Activated CD8-positive, alpha-beta memory T cell treated with anti-CD3 and anti-CD28 coated beads for 24 hours (primary cell): ENCODE results near the gene DAGLA.
"Not testable (repeated sequence)": the region's sequence is repeated elsewhere in the genome, so short reads cannot be mapped to it uniquely, and the experiment has no call there.

Experiments
- DNase-seq: peaks from one replicate; pipeline ENCODE4 v3.0.0-alpha.2; 2020

Gene DAGLA

GRCh38 chr11:61679893-61680621, at the start of gene DAGLA:
TSS of gene DAGLA (plus strand) at chr11:61680391. CDS start at chr11:61720156, 39,765 bp downstream.
- peak; percentile 96 for DNase-seq

GRCh38 chr11:61632096-61632495, 48.1 kb upstream of the DAGLA start:
- DNase-seq = no peak

GRCh38 chr11:61635304-61635703, 44.9 kb upstream of the DAGLA start:
- no peak for DNase-seq

DNA sequence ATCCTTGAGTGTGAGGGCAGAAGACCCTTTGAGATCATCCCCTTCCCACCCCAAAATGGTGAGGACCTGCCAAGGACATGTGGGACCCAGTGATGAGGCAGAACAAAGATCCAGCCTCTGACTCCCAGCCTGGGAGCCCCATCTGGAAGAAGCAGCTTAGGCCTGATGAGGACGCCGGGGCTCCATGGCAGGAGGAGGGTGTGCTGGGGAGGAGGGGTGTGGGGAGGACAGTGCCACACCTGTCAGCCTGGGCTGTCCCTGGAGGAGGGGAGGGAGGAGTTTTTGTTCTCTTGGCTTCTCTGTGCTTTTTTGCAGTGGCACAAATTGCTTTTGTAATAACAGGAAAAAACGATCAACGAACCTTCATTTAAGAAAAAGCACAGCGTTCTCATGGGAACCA, 44.4 kb upstream of the DAGLA start:
- DNase-seq = no peak

DNA sequence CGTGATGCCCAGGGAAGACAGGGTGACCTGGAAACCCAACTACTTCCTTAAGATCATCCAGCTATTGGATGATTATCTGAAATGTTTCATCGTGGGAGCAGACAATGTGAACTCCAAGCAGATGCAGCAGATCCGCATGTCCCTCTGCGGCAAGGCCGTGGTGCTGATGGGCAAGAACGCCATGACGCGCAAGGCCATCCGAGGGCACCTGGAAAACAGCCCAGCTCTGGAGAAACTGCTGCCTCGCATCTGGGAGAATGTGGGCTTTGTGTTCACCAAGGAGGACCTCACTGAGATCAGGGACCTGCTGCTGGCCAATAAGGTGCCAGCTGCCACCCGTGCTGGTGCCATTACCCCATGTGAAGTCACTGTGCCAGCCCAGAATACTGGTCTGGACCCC, 43.5 kb upstream of the DAGLA start:
- no peak for DNase-seq

DNA sequence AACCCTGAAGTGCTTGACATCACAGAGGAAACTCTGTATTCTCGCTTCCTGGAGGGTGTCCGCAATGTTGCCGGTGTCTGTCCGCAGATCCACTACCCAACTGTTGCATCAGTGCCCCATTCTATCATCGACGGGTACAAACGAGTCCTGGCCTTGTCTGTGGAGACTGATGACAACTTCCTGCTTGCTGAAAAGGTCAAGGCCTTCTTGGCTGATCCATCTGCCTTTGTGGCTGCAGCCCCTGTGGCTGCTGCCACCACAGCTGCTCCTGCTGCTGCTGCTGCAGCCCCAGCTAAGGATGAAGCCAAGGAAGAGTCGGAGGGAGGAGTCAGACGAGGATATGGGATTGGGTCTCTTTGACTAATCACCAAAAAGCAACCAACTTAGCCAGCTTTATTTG, 42.9 kb upstream of the DAGLA start:
- DNase-seq = no peak

DNA sequence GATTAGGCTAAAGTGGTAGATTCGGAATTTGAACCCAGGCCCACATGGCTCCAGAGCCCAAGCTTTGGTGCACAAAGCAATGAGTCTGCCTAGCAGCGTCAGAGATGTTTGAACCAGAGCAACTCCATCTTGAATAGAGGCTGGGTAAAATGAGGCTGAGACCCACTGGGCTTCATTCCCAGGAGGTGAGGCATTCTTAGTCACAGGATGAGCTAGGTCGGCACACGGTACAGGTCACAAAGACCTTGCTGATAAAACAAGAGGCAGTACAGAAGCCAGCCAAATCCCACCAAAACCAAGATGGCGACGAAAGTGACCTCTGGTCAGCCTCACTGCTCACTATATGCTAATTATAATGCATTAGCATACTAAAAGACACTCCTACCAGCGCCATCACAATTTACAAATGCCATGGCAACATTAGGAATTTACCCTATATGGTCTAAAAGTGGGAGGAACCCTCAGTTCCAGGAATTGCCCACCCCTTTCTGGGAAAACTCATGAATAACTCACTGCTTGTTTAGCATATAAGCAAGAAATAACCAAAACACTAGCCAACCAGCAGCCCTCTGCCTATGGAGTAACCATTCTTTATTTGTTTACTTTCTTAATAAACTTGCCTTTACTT, 40.3 kb upstream of the DAGLA start:
- DNase-seq = no peak

DNA sequence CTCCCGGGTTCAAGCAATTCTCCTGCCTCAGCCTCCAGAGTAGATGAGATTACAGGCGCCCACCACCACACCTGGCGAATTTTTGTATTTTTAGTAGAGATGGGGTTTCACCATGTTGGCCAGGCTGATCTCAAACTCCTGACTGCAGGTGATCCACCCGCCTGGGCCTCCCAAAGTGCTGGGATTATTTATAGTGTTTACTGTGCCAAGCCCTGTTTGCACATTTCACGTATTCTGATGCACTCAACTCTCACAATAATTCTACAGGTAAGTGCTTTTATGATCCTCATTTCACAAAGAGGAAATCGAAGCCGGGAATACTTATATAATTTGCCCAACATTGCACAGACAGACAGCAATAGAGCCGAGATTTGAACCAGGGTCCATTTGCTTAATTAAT, 38.0 kb upstream of the DAGLA start:
- DNase-seq = no peak

GRCh38 chr11:61645179-61645868, 34.9 kb upstream of the DAGLA start:
- DNase-seq = no peak

DNA sequence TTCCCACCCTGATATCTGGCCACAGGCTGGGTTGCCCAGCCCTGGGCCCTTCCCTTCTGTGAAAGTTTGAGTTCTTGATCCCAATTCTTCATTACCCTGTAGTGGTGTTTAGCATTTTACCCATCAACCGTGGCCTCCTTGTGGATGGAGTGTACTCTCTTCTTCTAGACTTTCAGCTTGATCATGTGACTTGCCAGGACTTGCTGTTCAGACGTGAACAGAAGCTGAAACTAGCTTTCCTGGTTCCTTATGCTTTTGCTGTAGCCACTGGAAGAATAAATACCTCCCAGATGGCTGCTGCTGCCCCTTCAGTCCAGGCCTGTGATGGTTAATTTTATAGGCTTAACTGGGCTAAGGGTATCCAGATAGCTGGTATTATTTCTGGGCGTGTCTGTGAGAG, 32.7 kb upstream of the DAGLA start:
- DNase-seq = no peak

DNA sequence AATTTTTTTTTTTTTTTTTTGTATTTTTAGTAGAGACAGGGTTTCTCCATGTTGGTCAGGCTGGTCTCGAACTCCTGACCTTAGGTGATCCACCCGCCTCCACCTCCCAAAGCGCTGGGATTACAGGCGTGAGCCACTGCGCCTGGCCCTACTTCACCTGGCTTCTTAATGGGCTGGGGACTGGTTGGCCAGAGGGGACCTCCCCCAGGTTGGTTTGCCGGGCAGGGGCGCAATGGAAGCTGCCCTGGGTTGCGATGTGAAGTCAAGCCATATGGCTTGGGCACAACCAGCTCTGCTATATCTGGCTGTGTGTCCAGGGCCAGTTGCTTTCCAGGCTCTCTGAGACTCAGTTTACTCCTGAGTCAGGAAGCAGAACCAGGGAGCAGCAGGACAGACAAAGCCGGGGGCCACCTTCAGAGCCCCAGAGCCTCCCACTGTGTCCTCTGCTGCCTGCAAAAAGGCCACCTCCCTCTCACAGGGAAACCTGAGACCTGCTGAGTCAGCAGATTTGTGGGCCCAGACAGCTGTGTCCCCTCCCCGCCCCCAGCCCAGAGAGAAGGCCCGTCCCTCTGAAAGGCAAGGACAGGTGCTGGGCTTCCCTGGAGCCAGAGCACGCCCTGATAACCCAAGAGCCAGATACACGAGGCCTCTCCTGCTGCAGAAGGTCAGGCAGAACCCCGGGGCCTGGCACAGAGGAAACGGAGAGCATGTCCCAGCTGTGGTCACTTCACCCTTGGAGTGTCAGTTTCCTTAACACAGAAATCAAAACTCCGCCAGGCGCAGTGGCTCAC, 29.2 kb upstream of the DAGLA start:
- DNase-seq = no peak

GRCh38 chr11:61652135-61652534, 28.1 kb upstream of the DAGLA start:
- no peak for DNase-seq

DNA sequence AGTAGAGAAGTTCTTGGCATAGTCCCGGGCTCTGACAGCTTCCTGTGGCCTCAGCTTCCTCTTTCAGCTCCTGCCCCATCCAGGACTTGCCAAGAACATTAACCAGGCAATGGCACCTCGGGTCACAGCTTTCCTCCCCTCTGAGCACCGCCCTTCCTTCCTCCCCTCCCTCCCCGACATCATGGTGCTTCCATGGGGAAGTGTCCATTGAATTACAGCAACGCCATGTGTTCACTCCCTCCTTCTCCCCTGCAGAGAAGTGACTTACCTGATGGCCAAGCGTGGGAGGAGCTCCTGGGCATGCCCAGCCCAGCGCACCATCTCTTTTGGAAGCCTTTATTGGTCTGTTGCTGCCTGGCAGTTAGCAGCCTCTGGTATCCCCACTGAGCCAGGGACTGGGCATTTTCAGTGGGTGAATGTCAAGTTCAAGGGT, 25.8 kb upstream of the DAGLA start:
- no peak for DNase-seq

GRCh38 chr11:61655266-61656159, 24.7 kb upstream of the DAGLA start:
- DNase-seq = not testable (repeated sequence)

- no peak for DNase-seq
Observed at GRCh38 chr11:61656347-61657077, 23.7 kb upstream of the DAGLA start.

DNA sequence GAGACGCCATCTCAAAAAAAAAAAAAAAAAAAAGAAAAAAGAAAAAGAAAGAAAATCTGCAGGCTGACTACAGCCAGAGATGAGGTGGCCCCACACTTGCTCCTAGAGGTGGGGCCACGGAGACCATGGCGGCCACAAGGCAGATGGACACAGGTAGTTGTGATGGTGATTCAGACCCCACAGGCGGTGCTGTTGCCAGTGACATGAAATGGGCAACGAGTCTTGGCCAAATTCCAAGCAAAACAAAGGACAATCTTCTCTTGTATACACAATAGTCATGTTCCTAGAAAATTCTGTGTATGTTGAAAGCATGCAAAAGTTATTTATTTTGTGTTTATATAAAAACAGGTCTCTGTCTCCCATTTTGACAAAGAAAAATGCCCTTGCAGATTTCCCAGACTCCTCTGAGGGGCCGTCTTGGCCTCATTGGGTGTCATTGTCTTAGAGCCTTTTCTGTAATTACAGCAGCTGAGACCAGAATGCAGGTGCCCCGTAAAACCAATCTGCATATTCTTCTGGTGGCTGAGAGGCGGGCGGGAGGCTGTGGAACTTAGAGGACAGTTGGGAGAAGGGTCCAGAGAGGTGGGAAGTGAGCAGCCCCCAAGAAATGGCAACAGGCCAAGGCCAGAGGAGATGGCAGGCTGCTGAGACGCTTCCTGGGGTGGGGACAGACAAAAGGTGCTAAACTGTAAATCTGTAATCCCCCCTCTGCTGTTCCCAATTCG, 22.5 kb upstream of the DAGLA start:
- no peak for DNase-seq

- DNase-seq = no peak
Observed at GRCh38 chr11:61659413-61660196, 20.6 kb upstream of the DAGLA start.

GRCh38 chr11:61660997-61661396, 19.2 kb upstream of the DAGLA start:
- DNase-seq = not testable (repeated sequence)

- DNase-seq = no peak
Observed at GRCh38 chr11:61666684-61667297, 13.4 kb upstream of the DAGLA start.
